K562 (cell line): ENCODE results near the gene SLC25A10. TPM values are rescaled to one million over a fixed set of nuclear protein-coding genes. Genes with fewer than 3 reads are reported as not detected.

Experiments
- ATAC-seq: fragments of 200-7000 bp; cut with Tn5 transposase; 3 replicates; pipeline ENCODE4 v1.9.1; 2020; ENCODE audit warnings: moderate library complexity
- BruUV-seq: library from RNA; stranded (reverse); fragments of 400-500 nt; replicated peaks from 2 replicates; lab custom pipeline; 2021; lab: Mats Ljungman, UMichigan
- CTCF ChIA-PET: fragments of 300-600 bp; formaldehyde crosslinking; extraction: SDS; loops from one replicate; lab custom pipeline; 2021; ENCODE audit warnings: low intra/inter-chr PET ratio; lab: Yijun Ruan, JAX
- POLR2A ChIA-PET: fragments of 300-600, 350-650 bp; sonication (Branson Sonifier 250); formaldehyde crosslinking; extraction: SDS; loops from one replicate; lab custom pipeline; 2021; ENCODE audit warnings: antibody characterized with exemption, inconsistent platforms; lab: Yijun Ruan, JAX
- DNase-seq, 4 experiments: peaks; one replicate each; pipeline versions ENCODE4 v3.0.0 to v3.0.0-alpha.2; 2011 to 2018; ENCODE audit warnings: low spot score in 3 of 4, mixed read lengths in 3 of 4; ENCODE audit errors: extremely low read depth in 1 of 4
- FAIRE-seq: peaks from 2 replicates; lab custom pipeline; 2011; peaks lifted over from hg19 to GRCh38; lab: Jason Lieb, UNC
- H2AFZ ChIP-seq: 2 replicates; pipeline ENCODE4 v1.6.0; 2011; ENCODE audit warnings: low read depth, low read length, control low read depth, inconsistent platforms
- H3K27ac ChIP-seq: fragments of 200-600 bp; 3 replicates; pipeline ENCODE4 v1.8.0; 2011; ENCODE audit warnings: low read depth, mild to moderate bottlenecking, control low read depth, inconsistent platforms, low read length, moderate library complexity, mixed read lengths; ENCODE audit errors: extremely low read depth
- H3K27me3 ChIP-seq, 2 experiments: fragments of 300-600 bp in 1 of 2; 2 replicates in 1 of 2; 3 replicates in 1 of 2; pipeline versions ENCODE4 v1.6.0 to v1.8.0; 2011; ENCODE audit warnings: inconsistent platforms in 2 of 2, low read length in 2 of 2, mild to moderate bottlenecking in 1 of 2, mixed read lengths in 1 of 2, moderate library complexity in 1 of 2; ENCODE audit not compliant: control insufficient read depth in 2 of 2, insufficient read depth in 2 of 2
- H3K36me3 ChIP-seq: fragments of 300-600 bp; 3 replicates; pipeline ENCODE4 v1.8.0; 2011; ENCODE audit warnings: mild to moderate bottlenecking, low read length, inconsistent platforms; ENCODE audit not compliant: control insufficient read depth, insufficient read depth
- H3K4me1 ChIP-seq, 2 experiments: fragments of 200-600 bp in 1 of 2; replicated peaks in 1 of 2; 2 replicates in 1 of 2; 3 replicates in 1 of 2; pipeline versions ENCODE4 v1.5.1 to v1.8.0; 2011; ENCODE audit warnings: inconsistent platforms in 2 of 2, low read length in 2 of 2, mild to moderate bottlenecking in 1 of 2, mixed read lengths in 1 of 2, moderate library complexity in 1 of 2; ENCODE audit not compliant: control insufficient read depth in 2 of 2, insufficient read depth in 2 of 2
- H3K4me2 ChIP-seq: 2 replicates; pipeline ENCODE4 v1.6.1; 2011; ENCODE audit warnings: low read length, control low read depth, inconsistent platforms, mixed read lengths; ENCODE audit not compliant: insufficient read depth
- H3K4me3 ChIP-seq: fragments of 200-600 bp; sonication (generic), shearing (Covaris generic); 2 replicates; pipeline ENCODE4 v1.5.1; 2016; ENCODE audit warnings: control low read depth, inconsistent platforms
- H3K79me2 ChIP-seq: fragments of 200-600 bp; 3 replicates; pipeline ENCODE4 v1.8.0; 2011; ENCODE audit warnings: low read length, inconsistent platforms; ENCODE audit not compliant: control insufficient read depth, insufficient read depth
- H3K9ac ChIP-seq, 2 experiments: 2 replicates each; pipeline versions ENCODE4 v1.6.0 to v1.6.1; 2011; ENCODE audit warnings: low read depth in 2 of 2, low read length in 2 of 2, control low read depth in 1 of 2, inconsistent platforms in 1 of 2, mild to moderate bottlenecking in 1 of 2, mixed read lengths in 1 of 2; ENCODE audit not compliant: insufficient read depth in 1 of 2
- H3K9me1 ChIP-seq: one replicate; pipeline ENCODE4 v1.6.0; 2011; ENCODE audit warnings: inconsistent platforms, mild to moderate bottlenecking, low read length, moderate library complexity; ENCODE audit not compliant: control insufficient read depth, insufficient read depth
- H3K9me3 ChIP-seq: replicated peaks from 2 replicates; pipeline ENCODE4 v1.5.1; 2011; ENCODE audit warnings: low read depth, low read length, inconsistent platforms; ENCODE audit not compliant: control insufficient read depth, insufficient read depth
- H4K20me1 ChIP-seq: replicated peaks from 2 replicates; pipeline ENCODE4 v1.6.1; 2011; ENCODE audit warnings: low read length, inconsistent platforms, mixed read lengths; ENCODE audit not compliant: control insufficient read depth, insufficient read depth
- EP300 ChIP-seq: IDR thresholded peaks from 2 replicates; pipeline ENCODE4 v1.6.1; 2012; ENCODE audit warnings: low read length, improper control_type of control experiment
- POLR2A ChIP-seq: fragments of 450-650 bp; conservative IDR thresholded peaks from 2 replicates; pipeline ENCODE4 v1.6.1; 2016
- POLR2AphosphoS2 ChIP-seq: IDR thresholded peaks from 2 replicates; pipeline ENCODE4 v1.6.1; 2012; ENCODE audit warnings: low read length, improper control_type of control experiment
- TFAP4 ChIP-seq: sonication (generic); formaldehyde crosslinking; IDR thresholded peaks from 2 replicates; pipeline ENCODE4 v1.8.0; 2022; ENCODE audit warnings: missing genetic modification reagents, mild to moderate bottlenecking, moderate library complexity, borderline replicate concordance
- ZNF212 ChIP-seq: fragments of 450-650 bp; formaldehyde crosslinking; IDR thresholded peaks from 2 replicates; pipeline ENCODE4 v1.4.0; 2020; ENCODE audit warnings: mild to moderate bottlenecking
- ZNF766 ChIP-seq: fragments of 200-800 bp; sonication (Bioruptor generic); conservative IDR thresholded peaks from 2 replicates; pipeline ENCODE4 v1.6.1; 2016; ENCODE audit warnings: missing genetic modification characterization, missing compliant biosample characterization
- WGBS: fragments of 100-300 bp; shearing (Covaris generic); methylation state at CpG from one replicate; pipeline ENCODE4 v1.1.6; 2016; ENCODE audit warnings: low coverage, mixed read lengths; ENCODE audit not compliant: insufficient coverage; ENCODE audit errors: missing lambda C conversion rate; 5-methylcytosine and 5-hydroxymethylcytosine counted together
- in situ Hi-C: fragments of 300-500 bp; cut with MboI; formaldehyde crosslinking; loops from 4 replicates; pipeline ENCODE4 v1.15.0; 2018; ENCODE audit warnings: inconsistent platforms, mixed read lengths
- intact Hi-C: fragments of 100-400 bp; cut with micrococcal nuclease; formaldehyde crosslinking; loops from 2 replicates; pipeline ENCODE4 v1.14.2; 2022
- polyA plus RNA-seq, 8 experiments: library from polyadenylated mRNA; depleted of rRNA in 4 of 8; stranded (reverse) in 5 of 8; unstranded in 3 of 8; fragments of >200 nt; fragmentation: Nextera tagmentation in 2 of 8; fragmentation: Illumina TruSeq in 1 of 8; extraction: Ambion mirVana in 2 of 8; extraction: Trizol in 1 of 8; gene quantifications; 2 replicates each; pipeline versions ENCODE4 v1.2.1 to v1.2.3, GENCODE V29; 2011 to 2014; ENCODE audit warnings: inconsistent platforms in 1 of 8, missing spikeins in 1 of 8
- total RNA-seq, 7 experiments: library from RNA; depleted of rRNA in 6 of 7; stranded (reverse); fragments of >200 nt in 6 of 7; fragmentation: Illumina TruSeq in 2 of 7; extraction: Trizol in 2 of 7; gene quantifications; 2 replicates each; pipeline versions ENCODE4 v1.2.1 to v1.2.3, GENCODE V29; 2011 to 2021; ENCODE audit warnings: low replicate concordance in 1 of 7

The SLC25A10 gene
- total and polyA plus RNA-seq, 9 of the 15 experiments (the other 6 are each of a cell fraction or from before 2014, with no cell fraction given) = 0.10 to 85.6 (median 34.3) TPM

DNA sequence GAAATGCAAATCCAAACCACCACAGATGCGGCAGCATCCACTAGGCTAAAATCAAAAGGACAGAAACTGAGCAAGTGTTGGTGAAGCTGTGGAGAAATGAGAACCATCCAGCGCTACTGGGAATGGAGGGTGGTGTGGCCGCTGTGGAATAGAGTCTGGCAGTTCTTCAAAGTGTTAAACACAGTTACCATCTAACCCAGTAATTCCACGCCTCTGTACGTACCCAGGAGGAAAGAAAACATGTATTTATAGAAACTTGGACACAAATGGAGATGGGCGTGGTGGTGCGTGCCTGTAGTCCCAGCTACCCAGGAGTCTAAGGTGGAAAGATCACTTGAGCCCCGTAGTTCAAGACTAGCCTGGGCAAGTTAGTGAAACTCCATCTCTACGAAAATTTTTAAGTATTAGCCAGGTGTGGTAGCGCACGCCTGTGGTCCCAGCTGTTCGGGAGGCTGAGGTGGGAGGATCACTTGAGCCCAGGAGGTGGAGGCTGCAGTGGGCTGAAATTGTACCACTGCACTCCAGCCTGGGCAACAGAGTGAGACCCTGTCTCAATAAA lies 11.6 kb downstream of the SLC25A10 start:
- Histone ChIP-seq H3K9ac (no peak overlapping the region), H3K36me3 (peaks cover 16% of the 10 kb centered on the region; the same call in 1 of the 3 replicates), H3K9me1 (no peaks in the 10 kb centered on the region), H3K4me3 (no peak overlapping the region), H4K20me1 (no peaks in the 10 kb centered on the region; the same call in 1 of the 2 replicates), H3K4me1 (peaks cover 19 to 56% of the 10 kb centered on the region in 2 experiments), H3K79me2 (no peaks in the 10 kb centered on the region), H3K27ac (no peak overlapping the region), H3K4me2 (peak overlapping the region; percentile 22; the same call in 1 of the 2 replicates), H3K9me3 (no peaks in the 10 kb centered on the region), H2AFZ (no peak overlapping the region), H3K27me3 (no peaks in the 10 kb centered on the region)
- no TSS peak for BruUV-seq
- intact Hi-C loops = no loop called here
- peak; percentile 29 for FAIRE-seq
- peak; percentile 16 for ATAC-seq
- 7% methylated on average over 12 of the region's 12 CpGs for WGBS
- no peak for DNase-seq
- CTCF ChIA-PET = no interaction called here
- POLR2A ChIA-PET = interaction anchor here (0.5 to 5.4 kb wide), 3 partner anchors 11 to 131 kb away, joined by 3 to 59 read pairs (median 3); partner anchors contain the start of genes MRPL12 and SLC25A10
- TF ChIP-seq ZNF766 = no peak
- peak; percentile 42; the same call in 1 of the 2 replicates for TF ChIP-seq TFAP4 (CRISPR knock-in tag)
- TF ChIP-seq POLR2A = 0 out of 2 replicates have a peak, but pooled peaks have one; percentile 17
- 0 out of 2 replicates have a peak, but pooled peaks have one; percentile 1 for TF ChIP-seq POLR2AphosphoS2
- no peak for TF ChIP-seq EP300
- TF ChIP-seq ZNF212 (CRISPR knock-in tag) = no peak
- in situ Hi-C loops = no loop called here
